Panc1 (cell line): ENCODE measurements around the gene PSPC1.

Experiments used
- POLR2AphosphoS5 ChIP-seq: IDR thresholded peaks from 2 replicates; pipeline ENCODE4 v1.6.1; 2012; ENCODE audit warnings: mild to moderate bottlenecking, low read depth, low read length, moderate library complexity
- TF ChIP-seq, protein P1 (sequence below): fragments of 450-650 bp; IDR thresholded peaks from 2 replicates; pipeline ENCODE4 v1.5.1; 2017; ENCODE audit warnings: mild to moderate bottlenecking
- TF ChIP-seq, protein P2 (sequence below), 2 experiments: IDR thresholded peaks; 2 replicates each; pipeline ENCODE4 v1.6.1; 2011 to 2012; ENCODE audit warnings: low read depth in 2 of 2, control low read depth in 1 of 2, low read length in 1 of 2, mild to moderate bottlenecking in 1 of 2, moderate library complexity in 1 of 2; ENCODE audit not compliant: insufficient read depth in 1 of 2

DNA sequence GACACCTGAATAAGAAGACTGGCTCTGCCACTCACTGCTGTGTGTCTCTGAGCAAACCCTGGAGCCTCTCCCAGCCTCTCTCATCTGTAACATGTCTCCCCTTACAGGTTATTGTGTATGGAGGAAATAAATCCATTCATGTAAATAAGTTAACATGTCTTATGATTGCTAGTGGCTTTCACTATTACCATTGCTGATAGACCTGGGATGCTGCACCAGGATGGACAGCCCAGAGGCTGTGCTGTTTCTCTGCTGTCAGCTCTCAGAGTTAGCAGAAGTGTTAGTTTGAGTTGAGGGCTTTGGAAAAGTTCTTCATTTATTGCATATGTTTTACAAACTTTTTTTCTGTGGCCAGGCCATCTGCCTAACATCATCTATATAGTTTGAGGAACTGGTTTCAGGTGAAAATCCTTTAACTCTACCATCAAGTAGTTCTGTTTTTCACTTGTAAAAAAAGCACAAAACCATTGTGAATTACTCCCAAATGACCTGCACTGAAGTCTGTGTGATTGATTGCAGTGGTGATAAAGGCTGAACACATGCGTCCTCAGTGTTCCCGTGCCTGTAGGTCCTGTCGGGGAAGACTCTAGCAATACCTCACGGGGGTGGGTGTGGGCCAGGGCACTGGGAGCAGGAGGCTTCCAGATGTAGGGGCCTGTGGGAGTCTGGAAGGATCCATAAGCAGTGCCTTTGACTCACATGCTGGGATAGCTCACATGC lies 124.7 kb downstream of the PSPC1 start:
- TF ChIP-seq, protein P1, sequence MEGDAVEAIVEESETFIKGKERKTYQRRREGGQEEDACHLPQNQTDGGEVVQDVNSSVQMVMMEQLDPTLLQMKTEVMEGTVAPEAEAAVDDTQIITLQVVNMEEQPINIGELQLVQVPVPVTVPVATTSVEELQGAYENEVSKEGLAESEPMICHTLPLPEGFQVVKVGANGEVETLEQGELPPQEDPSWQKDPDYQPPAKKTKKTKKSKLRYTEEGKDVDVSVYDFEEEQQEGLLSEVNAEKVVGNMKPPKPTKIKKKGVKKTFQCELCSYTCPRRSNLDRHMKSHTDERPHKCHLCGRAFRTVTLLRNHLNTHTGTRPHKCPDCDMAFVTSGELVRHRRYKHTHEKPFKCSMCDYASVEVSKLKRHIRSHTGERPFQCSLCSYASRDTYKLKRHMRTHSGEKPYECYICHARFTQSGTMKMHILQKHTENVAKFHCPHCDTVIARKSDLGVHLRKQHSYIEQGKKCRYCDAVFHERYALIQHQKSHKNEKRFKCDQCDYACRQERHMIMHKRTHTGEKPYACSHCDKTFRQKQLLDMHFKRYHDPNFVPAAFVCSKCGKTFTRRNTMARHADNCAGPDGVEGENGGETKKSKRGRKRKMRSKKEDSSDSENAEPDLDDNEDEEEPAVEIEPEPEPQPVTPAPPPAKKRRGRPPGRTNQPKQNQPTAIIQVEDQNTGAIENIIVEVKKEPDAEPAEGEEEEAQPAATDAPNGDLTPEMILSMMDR = no peak
- TF ChIP-seq, protein P2, sequence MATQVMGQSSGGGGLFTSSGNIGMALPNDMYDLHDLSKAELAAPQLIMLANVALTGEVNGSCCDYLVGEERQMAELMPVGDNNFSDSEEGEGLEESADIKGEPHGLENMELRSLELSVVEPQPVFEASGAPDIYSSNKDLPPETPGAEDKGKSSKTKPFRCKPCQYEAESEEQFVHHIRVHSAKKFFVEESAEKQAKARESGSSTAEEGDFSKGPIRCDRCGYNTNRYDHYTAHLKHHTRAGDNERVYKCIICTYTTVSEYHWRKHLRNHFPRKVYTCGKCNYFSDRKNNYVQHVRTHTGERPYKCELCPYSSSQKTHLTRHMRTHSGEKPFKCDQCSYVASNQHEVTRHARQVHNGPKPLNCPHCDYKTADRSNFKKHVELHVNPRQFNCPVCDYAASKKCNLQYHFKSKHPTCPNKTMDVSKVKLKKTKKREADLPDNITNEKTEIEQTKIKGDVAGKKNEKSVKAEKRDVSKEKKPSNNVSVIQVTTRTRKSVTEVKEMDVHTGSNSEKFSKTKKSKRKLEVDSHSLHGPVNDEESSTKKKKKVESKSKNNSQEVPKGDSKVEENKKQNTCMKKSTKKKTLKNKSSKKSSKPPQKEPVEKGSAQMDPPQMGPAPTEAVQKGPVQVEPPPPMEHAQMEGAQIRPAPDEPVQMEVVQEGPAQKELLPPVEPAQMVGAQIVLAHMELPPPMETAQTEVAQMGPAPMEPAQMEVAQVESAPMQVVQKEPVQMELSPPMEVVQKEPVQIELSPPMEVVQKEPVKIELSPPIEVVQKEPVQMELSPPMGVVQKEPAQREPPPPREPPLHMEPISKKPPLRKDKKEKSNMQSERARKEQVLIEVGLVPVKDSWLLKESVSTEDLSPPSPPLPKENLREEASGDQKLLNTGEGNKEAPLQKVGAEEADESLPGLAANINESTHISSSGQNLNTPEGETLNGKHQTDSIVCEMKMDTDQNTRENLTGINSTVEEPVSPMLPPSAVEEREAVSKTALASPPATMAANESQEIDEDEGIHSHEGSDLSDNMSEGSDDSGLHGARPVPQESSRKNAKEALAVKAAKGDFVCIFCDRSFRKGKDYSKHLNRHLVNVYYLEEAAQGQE (IDR thresholded peaks at IDR 0.05; ENCODE audit: insufficient read depth in 1 of 2, low read depth in 2 of 2, low read length in 1 of 2) = no peak
- TF ChIP-seq POLR2AphosphoS5 = no peak
